ENCODE measurements around the gene SPRR2D. TPM values are rescaled to one million over a fixed set of nuclear protein-coding genes. Genes with fewer than 3 reads are reported as not detected.

The SPRR2D gene
- total and polyA plus RNA-seq, 2 of the 8 experiments (the other 6 are each of a cell fraction or from before 2014, with no cell fraction given) = not detected

DNA sequence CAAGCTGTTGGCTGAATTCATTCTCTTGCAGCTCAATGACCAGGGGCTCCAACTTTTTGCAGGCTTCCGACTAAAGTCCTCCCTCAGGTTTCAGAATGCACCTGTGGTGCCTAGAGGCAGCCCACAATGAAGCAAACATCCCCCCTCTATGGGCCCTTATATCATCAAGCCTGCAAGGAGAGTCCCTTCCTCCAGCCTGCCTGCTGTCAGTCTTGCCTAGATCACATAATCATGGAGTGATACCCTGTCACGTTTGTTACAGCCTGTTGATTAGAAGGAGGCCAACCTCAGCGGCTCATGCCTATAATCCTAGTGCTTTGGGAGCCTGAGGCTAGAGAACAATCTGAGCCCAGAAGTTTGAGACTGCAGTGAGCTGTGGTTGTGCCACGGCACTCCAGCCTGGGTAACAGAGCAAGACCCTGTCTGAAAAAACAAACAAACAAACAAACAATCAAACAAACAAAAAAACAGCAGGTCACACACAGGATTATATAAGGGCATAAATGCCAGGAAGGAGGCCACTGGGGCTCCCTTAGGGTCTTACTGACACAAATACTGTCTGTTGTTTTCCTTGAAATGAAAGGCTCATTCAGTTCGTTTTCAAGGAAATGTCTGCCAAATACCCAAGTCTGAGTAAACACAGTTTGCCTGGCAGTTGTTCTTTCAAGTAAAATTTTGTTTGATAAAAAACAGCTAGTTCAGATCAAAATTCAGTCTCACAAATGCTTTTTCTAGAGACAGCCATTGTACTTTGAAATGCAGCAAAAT is 44.1 kb downstream of the SPRR2D start:
- Histone ChIP-seq H4K91ac (replicated peaks; ENCODE audit: insufficient read length, low read length) (no peak overlapping the region), H3K56ac (replicated peaks; ENCODE audit: insufficient read length, low read depth, low read length) (no peak overlapping the region), H2BK15ac (ENCODE audit: low read length) (no peak overlapping the region), H2AFZ (ENCODE audit: low read length) (peak overlapping the region; percentile 30), H3K27me3 (replicated peaks in 1 of 4; ENCODE audit: control insufficient read depth in 3 of 4, extremely low read depth in 1 of 4, insufficient read depth in 3 of 4, low read length in 3 of 4) (no peaks in the 10 kb centered on the region), H3K23ac (ENCODE audit: insufficient read length) (no peak overlapping the region), H3K4ac (replicated peaks; ENCODE audit: insufficient read length, low read depth, low read length) (no peak overlapping the region), H3K4me2 (ENCODE audit: insufficient read depth in 1 of 2, low read depth in 2 of 2, low read length in 2 of 2) (peak overlapping the region in 1 of 2 experiments; percentile 3; a peak in 1 of 4 replicates), H3K9me3 (ENCODE audit: insufficient read depth in 2 of 2, low read depth in 1 of 2, low read length in 1 of 2) (0 out of 4 replicates have a peak, but pooled peaks cover 0 to 7% of the 10 kb centered on the region in 2 experiments), H4K5ac (ENCODE audit: insufficient read length, low read depth, low read length) (no peak overlapping the region), H4K20me1 (replicated peaks in 1 of 2; ENCODE audit: control insufficient read depth in 1 of 2, insufficient read depth in 2 of 2, low read length in 2 of 2) (no peaks in the 10 kb centered on the region), H2BK12ac (ENCODE audit: low read depth, low read length) (no peak overlapping the region), H3K18ac (ENCODE audit: extremely low read depth, low read length) (no peak overlapping the region), H3K14ac (ENCODE audit: insufficient read length) (no peak overlapping the region), H3K4me1 (replicated peaks in 1 of 4; ENCODE audit: control insufficient read depth in 3 of 4, insufficient read depth in 4 of 4, low read length in 3 of 4) (peaks cover 0 to 4% (median 2%) of the 10 kb centered on the region in 4 experiments; a peak in 1 of 7 replicates), H3K79me2 (ENCODE audit: control insufficient read depth in 1 of 2, insufficient read depth in 2 of 2, low read length in 2 of 2) (no peaks in the 10 kb centered on the region), H3K23me2 (ENCODE audit: low read depth, low read length) (no peaks in the 10 kb centered on the region), H3K9ac (replicated peaks in 1 of 4; ENCODE audit: extremely low read depth in 1 of 4, low read depth in 3 of 4, low read length in 3 of 4) (no peak overlapping the region), H3K36me3 (ENCODE audit: control insufficient read depth in 2 of 4, insufficient read depth in 4 of 4, low read length in 3 of 4) (no peaks in the 10 kb centered on the region), H3K27ac (ENCODE audit: low read depth, low read length) (no peak overlapping the region), H3K4me3 (ENCODE audit: extremely low read depth in 1 of 4, insufficient read depth in 2 of 4, low read depth in 3 of 4, low read length in 4 of 4) (0 out of 8 replicates have a peak overlapping the region, but pooled peaks of 1 of the 4 experiments have one; percentile 1), H4K8ac (ENCODE audit: extremely low read depth, insufficient read depth, low read length) (no peak overlapping the region), H2BK120ac (replicated peaks; ENCODE audit: low read depth, low read length) (no peak overlapping the region), H2AK5ac (ENCODE audit: low read depth, low read length) (no peak overlapping the region), H3K79me1 (ENCODE audit: low read depth, low read length) (no peaks in the 10 kb centered on the region), H2BK20ac (ENCODE audit: low read length) (no peak overlapping the region), H2BK5ac (ENCODE audit: low read depth, low read length) (no peak overlapping the region)
- ChIA-PET CTCF (ENCODE audit: partially characterized antibody) (interaction anchor here (1.6 to 1.7 kb wide), 2 partner anchors 33 to 196 kb away, joined by 4 read pairs; no protein-coding TSS in a partner anchor), POLR2A (ENCODE audit: partially characterized antibody) (no interaction called here)
- no peak for DNase-seq (ENCODE audit: low read depth in 1 of 2, low spot score in 2 of 2)
- WGBS, 2 experiments (ENCODE audit: extremely low coverage in 1 of 2, insufficient coverage in 1 of 2, insufficient read length in 1 of 2, insufficient replicate concordance in 2 of 2, low coverage in 1 of 2, low lambda C conversion rate in 2 of 2, missing lambda C conversion rate in 1 of 2) = 72% methylated on average over 5 of the region's 5 CpGs; no CpG with 5 or more reads in 1 of the 2 experiments
- FAIRE-seq = no peak
- TF ChIP-seq SP2 (IDR thresholded peaks at IDR 0.05; ENCODE audit: low read length) = no peak
- TF ChIP-seq TEAD4 (IDR thresholded peaks at IDR 0.05; ENCODE audit: low read depth, low read length) = no peak
- TF ChIP-seq NANOG (IDR thresholded peaks at IDR 0.05; ENCODE audit: insufficient read depth, low read depth, low read length, poor library complexity, severe bottlenecking) = no peak
